ENCODE data around the gene CTU1. TPM values are rescaled to one million over a fixed set of nuclear protein-coding genes. Genes with fewer than 3 reads are reported as not detected.
A peak's percentile ranks its signal among the peaks of the same experiment; 100 is the strongest.

The CTU1 gene
- total RNA-seq, 2 donors from 2014 or later = 4.1 to 4.6 TPM

- peak overlapping the region; percentile 91 for H3K27ac Mint-ChIP-seq
- H3K4me1 Mint-ChIP-seq = peaks cover 40% of the 10 kb centered on the region
- H3K27me3 Mint-ChIP-seq = peaks cover under 1% of the 10 kb centered on the region
- DNase-seq = no peak
- H3K4me3 Mint-ChIP-seq = peak overlapping the region; percentile 12
- ATAC-seq = no peak
- peaks cover under 1% of the 10 kb centered on the region for H3K36me3 Mint-ChIP-seq (ENCODE audit: low read depth)
- no peaks in the 10 kb centered on the region for H3K9me3 ChIP-seq (ENCODE audit: control insufficient read depth, low read length, poor library complexity, severe bottlenecking)
Observed at GRCh38 chr19:51125421-51126075, 17.3 kb upstream of the CTU1 start.

DNA sequence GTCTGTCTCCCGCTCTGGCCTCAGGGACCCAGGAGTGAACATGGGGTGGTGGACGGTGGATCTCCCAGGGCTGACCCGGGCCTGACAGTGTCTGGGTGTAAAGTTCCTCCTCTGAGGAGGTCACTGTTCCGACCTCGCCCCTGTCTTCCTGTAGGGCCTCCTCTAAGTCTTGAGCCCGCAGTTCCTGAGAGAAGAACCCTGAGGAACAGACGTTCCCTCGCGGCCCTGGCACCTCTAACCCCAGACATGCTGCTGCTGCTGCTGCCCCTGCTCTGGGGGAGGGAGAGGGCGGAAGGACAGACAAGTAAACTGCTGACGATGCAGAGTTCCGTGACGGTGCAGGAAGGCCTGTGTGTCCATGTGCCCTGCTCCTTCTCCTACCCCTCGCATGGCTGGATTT lies 16.5 kb upstream of the CTU1 start, which contains the start of gene SIGLEC9:
Gene SIGLEC9 (plus strand): TSS at position 178 of the 400 bp plus-strand sequence. CDS start 69 bp downstream, at position 247.
- Mint-ChIP-seq H3K4me3 (peak within 1 kb of the TSS; percentile 79), H3K36me3 (ENCODE audit: low read depth) (no peaks in the 10 kb centered on the region), H3K27ac (peak within 1 kb of the TSS; percentile 91), H3K27me3 (no peaks in the 10 kb centered on the region), H3K4me1 (peaks cover 43% of the 10 kb centered on the region)
- DNase-seq (no peak), ATAC-seq (no peak)
- no peaks in the 10 kb centered on the region for H3K9me3 ChIP-seq (ENCODE audit: control insufficient read depth, low read length, poor library complexity, severe bottlenecking)

GRCh38 chr19:51124216-51124615 lies 16.0 kb upstream of the CTU1 start:
- no peaks in the 10 kb centered on the region for H3K36me3 Mint-ChIP-seq (ENCODE audit: low read depth)
- ATAC-seq (no peak), DNase-seq (no peak)
- H3K9me3 ChIP-seq (ENCODE audit: control insufficient read depth, low read length, poor library complexity, severe bottlenecking) = no peaks in the 10 kb centered on the region
- no peaks in the 10 kb centered on the region for H3K27me3 Mint-ChIP-seq
- H3K4me3 Mint-ChIP-seq = peak overlapping the region; percentile 79
- peak overlapping the region; percentile 91 for H3K27ac Mint-ChIP-seq
- H3K4me1 Mint-ChIP-seq = peaks cover 43% of the 10 kb centered on the region

GRCh38 chr19:51123802-51124201 lies 15.6 kb upstream of the CTU1 start:
- DNase-seq = no peak
- peak overlapping the region; percentile 91 for H3K27ac Mint-ChIP-seq
- H3K36me3 Mint-ChIP-seq (ENCODE audit: low read depth) = no peaks in the 10 kb centered on the region
- H3K9me3 ChIP-seq (ENCODE audit: control insufficient read depth, low read length, poor library complexity, severe bottlenecking) = no peaks in the 10 kb centered on the region
- ATAC-seq = no peak
- no peaks in the 10 kb centered on the region for H3K27me3 Mint-ChIP-seq
- peak overlapping the region; percentile 79 for H3K4me3 Mint-ChIP-seq
- H3K4me1 Mint-ChIP-seq = peaks cover 43% of the 10 kb centered on the region

DNA sequence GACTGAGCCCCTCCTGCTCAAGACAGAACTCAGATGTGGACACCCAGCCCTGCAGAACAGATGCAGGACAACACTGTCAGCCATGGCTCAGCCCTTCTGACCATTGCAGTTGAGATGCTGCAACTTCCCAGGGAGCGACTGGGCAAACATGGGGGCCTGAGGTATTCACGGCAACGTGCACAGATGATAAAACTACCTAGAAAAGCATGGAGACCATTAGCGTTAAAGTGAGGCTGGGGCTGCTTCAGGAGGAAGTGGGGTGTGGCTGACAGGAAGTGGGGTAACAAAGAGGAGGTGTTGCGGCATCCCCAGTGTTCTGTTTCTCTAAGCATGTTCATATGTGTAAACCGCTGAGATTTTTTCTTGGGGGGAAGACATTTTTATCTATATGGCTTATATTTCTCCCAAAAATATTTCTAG lies 15.2 kb upstream of the CTU1 start:
- ATAC-seq (peak; percentile 84), DNase-seq (no peak)
- Mint-ChIP-seq H3K4me3 (peak overlapping the region; percentile 79), H3K27ac (peak overlapping the region; percentile 91), H3K36me3 (ENCODE audit: low read depth) (no peaks in the 10 kb centered on the region), H3K27me3 (no peaks in the 10 kb centered on the region), H3K4me1 (peaks cover 40% of the 10 kb centered on the region)
- no peaks in the 10 kb centered on the region for H3K9me3 ChIP-seq (ENCODE audit: control insufficient read depth, low read length, poor library complexity, severe bottlenecking)

- Mint-ChIP-seq H3K36me3 (ENCODE audit: low read depth) (no peaks in the 10 kb centered on the region), H3K4me3 (peak overlapping the region; percentile 79)
- ATAC-seq = peak; percentile 12
Observed at GRCh38 chr19:51122112-51122981, 14.1 kb upstream of the CTU1 start.

GRCh38 chr19:51121257-51121656 lies 13.0 kb upstream of the CTU1 start:
- H3K27me3 Mint-ChIP-seq = no peaks in the 10 kb centered on the region
- H3K4me3 Mint-ChIP-seq = no peak overlapping the region
- ATAC-seq (no peak), DNase-seq (no peak)
- H3K27ac Mint-ChIP-seq = no peak overlapping the region
- no peaks in the 10 kb centered on the region for H3K36me3 Mint-ChIP-seq (ENCODE audit: low read depth)
- peaks cover 38% of the 10 kb centered on the region for H3K4me1 Mint-ChIP-seq
- H3K9me3 ChIP-seq (ENCODE audit: control insufficient read depth, low read length, poor library complexity, severe bottlenecking) = no peaks in the 10 kb centered on the region

More at GRCh38 chr19:51122112-51122981, 14.1 kb upstream of the CTU1 start:
- Mint-ChIP-seq H3K27ac (peak overlapping the region; percentile 91), H3K27me3 (no peaks in the 10 kb centered on the region), H3K4me1 (peaks cover 38% of the 10 kb centered on the region)
- no peak for DNase-seq
- H3K9me3 ChIP-seq (ENCODE audit: control insufficient read depth, low read length, poor library complexity, severe bottlenecking) = no peaks in the 10 kb centered on the region

- H3K9me3 ChIP-seq (ENCODE audit: control insufficient read depth, low read length, poor library complexity, severe bottlenecking) = no peaks in the 10 kb centered on the region
- no peaks in the 10 kb centered on the region for H3K27me3 Mint-ChIP-seq
- ATAC-seq (no peak), DNase-seq (no peak)
- H3K4me1 Mint-ChIP-seq = peaks cover 40% of the 10 kb centered on the region
- peak overlapping the region; percentile 39 for H3K27ac Mint-ChIP-seq
- H3K4me3 Mint-ChIP-seq = no peak overlapping the region
- no peaks in the 10 kb centered on the region for H3K36me3 Mint-ChIP-seq (ENCODE audit: low read depth)
Observed at GRCh38 chr19:51120160-51120559, 12.0 kb upstream of the CTU1 start.

- no peaks in the 10 kb centered on the region for H3K9me3 ChIP-seq (ENCODE audit: control insufficient read depth, low read length, poor library complexity, severe bottlenecking)
- ATAC-seq = no peak
- H3K36me3 Mint-ChIP-seq (ENCODE audit: low read depth) = no peaks in the 10 kb centered on the region
- DNase-seq = no peak
- H3K4me3 Mint-ChIP-seq = no peak overlapping the region
- H3K4me1 Mint-ChIP-seq = peaks cover 39% of the 10 kb centered on the region
- H3K27me3 Mint-ChIP-seq = no peaks in the 10 kb centered on the region
- H3K27ac Mint-ChIP-seq = peak overlapping the region; percentile 39
Observed at GRCh38 chr19:51119611-51120010, 11.4 kb upstream of the CTU1 start.

DNA sequence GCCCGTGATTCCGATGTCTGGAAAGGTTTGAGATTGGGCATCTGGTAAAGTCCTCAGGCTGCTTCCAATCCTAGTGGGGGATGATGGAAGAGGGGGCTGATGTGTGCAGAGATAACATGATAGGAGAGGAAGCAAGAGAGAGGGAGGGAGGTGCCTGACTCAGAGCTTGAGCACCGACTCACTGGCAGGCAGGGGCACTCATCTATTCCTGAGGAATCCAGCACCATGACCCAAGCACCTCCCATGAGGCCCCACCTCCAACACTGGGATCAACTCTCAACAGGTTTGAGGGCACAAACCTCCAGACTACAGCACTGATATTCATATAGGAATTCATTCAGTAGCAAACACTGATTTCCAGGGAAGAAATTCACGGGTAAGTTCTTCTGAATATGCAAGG lies 10.9 kb upstream of the CTU1 start:
- H3K27ac Mint-ChIP-seq = peak overlapping the region; percentile 39
- no peaks in the 10 kb centered on the region for H3K9me3 ChIP-seq (ENCODE audit: control insufficient read depth, low read length, poor library complexity, severe bottlenecking)
- DNase-seq (no peak), ATAC-seq (no peak)
- H3K4me3 Mint-ChIP-seq = no peak overlapping the region
- no peaks in the 10 kb centered on the region for H3K36me3 Mint-ChIP-seq (ENCODE audit: low read depth)
- peaks cover 36% of the 10 kb centered on the region for H3K4me1 Mint-ChIP-seq
- H3K27me3 Mint-ChIP-seq = no peaks in the 10 kb centered on the region

DNA sequence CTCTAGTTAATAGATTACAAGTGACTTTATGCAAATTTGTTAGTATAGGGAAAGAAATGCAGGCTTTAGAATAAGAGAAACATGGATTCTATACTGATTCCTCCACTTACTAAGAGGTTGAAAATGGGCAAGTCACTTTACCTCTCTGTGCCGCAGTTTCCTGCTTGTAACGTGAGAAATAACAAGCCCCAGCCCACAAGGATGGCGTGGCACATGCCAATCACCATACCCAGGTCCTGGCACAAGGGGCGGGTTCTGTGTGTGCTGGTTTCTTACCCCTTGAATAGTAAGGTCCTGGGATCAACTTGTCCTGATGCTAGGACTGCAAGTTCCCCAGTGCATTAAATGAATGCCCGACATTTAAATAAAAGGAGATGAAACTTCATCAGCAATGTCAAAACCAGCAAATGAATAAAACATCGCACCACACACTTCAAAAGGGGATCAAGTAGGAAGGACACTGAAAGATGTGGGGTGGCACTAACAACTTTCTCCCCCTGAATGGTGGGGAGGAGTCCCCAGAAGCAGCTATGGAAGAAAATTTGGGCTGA lies 8.6 kb upstream of the CTU1 start:
- Mint-ChIP-seq H3K36me3 (ENCODE audit: low read depth) (no peaks in the 10 kb centered on the region), H3K4me1 (peaks cover 22% of the 10 kb centered on the region), H3K27me3 (no peaks in the 10 kb centered on the region), H3K27ac (peak overlapping the region; percentile 34), H3K4me3 (no peak overlapping the region)
- H3K9me3 ChIP-seq (ENCODE audit: control insufficient read depth, low read length, poor library complexity, severe bottlenecking) = no peaks in the 10 kb centered on the region
- DNase-seq = no peak
- ATAC-seq = peak; percentile 71

GRCh38 chr19:51114087-51114729 lies 6.0 kb upstream of the CTU1 start:
- no peaks in the 10 kb centered on the region for H3K36me3 Mint-ChIP-seq (ENCODE audit: low read depth)
- no peak overlapping the region for H3K27ac Mint-ChIP-seq
- peaks cover 17% of the 10 kb centered on the region for H3K4me1 Mint-ChIP-seq
- no peaks in the 10 kb centered on the region for H3K27me3 Mint-ChIP-seq
- H3K4me3 Mint-ChIP-seq = no peak overlapping the region
- DNase-seq (no peak), ATAC-seq (peak; percentile 35)
- no peaks in the 10 kb centered on the region for H3K9me3 ChIP-seq (ENCODE audit: control insufficient read depth, low read length, poor library complexity, severe bottlenecking)

GRCh38 chr19:51111606-51112005 lies 3.4 kb upstream of the CTU1 start:
- Mint-ChIP-seq H3K36me3 (ENCODE audit: low read depth) (no peaks in the 10 kb centered on the region), H3K4me1 (peaks cover 31% of the 10 kb centered on the region), H3K27ac (no peak overlapping the region), H3K27me3 (no peaks in the 10 kb centered on the region), H3K4me3 (no peak overlapping the region)
- DNase-seq (no peak), ATAC-seq (no peak)
- no peaks in the 10 kb centered on the region for H3K9me3 ChIP-seq (ENCODE audit: control insufficient read depth, low read length, poor library complexity, severe bottlenecking)
